ENCODE results near the gene CCDC7.
"Not testable (repeated sequence)": the region's sequence is repeated elsewhere in the genome, so short reads cannot be mapped to it uniquely, and the experiment has no call there.

Gene CCDC7

GRCh38 chr10:32901815-32902214 is 455.9 kb downstream of the CCDC7 start:
- TF ChIP-seq, protein P1, sequence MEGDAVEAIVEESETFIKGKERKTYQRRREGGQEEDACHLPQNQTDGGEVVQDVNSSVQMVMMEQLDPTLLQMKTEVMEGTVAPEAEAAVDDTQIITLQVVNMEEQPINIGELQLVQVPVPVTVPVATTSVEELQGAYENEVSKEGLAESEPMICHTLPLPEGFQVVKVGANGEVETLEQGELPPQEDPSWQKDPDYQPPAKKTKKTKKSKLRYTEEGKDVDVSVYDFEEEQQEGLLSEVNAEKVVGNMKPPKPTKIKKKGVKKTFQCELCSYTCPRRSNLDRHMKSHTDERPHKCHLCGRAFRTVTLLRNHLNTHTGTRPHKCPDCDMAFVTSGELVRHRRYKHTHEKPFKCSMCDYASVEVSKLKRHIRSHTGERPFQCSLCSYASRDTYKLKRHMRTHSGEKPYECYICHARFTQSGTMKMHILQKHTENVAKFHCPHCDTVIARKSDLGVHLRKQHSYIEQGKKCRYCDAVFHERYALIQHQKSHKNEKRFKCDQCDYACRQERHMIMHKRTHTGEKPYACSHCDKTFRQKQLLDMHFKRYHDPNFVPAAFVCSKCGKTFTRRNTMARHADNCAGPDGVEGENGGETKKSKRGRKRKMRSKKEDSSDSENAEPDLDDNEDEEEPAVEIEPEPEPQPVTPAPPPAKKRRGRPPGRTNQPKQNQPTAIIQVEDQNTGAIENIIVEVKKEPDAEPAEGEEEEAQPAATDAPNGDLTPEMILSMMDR (conservative IDR thresholded peaks at IDR 0.05; ENCODE audit: control insufficient read depth, insufficient read depth, low read depth, low read length) = no peak

DNA sequence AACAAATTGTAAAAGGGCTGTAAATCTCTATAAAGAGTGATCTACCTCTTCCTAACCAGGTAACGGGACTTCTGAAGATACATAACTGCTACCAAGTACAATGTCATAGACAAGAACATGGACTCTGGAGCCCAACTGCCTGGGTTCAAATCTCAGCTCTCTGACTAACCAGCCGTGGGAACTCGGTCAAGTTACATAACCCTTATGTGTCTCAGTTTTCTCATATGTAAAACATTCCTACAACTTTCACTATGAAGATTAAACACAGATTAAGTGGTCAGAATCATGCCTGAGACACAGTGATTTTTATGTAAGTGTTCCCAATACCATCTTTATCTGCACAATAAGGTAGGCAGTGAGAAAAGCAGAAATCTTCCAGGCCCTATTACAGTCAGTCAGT is 459.5 kb downstream of the CCDC7 start:
- TF ChIP-seq, protein P1 (conservative IDR thresholded peaks at IDR 0.05; ENCODE audit: control insufficient read depth, insufficient read depth, low read depth, low read length) = no peak
- no peak overlapping the region for H3K4me3 ChIP-seq (ENCODE audit: control insufficient read depth, low read depth, low read length)
- peak; percentile 19 for DNase-seq (ENCODE audit: low read depth)

More at GRCh38 chr10:32901815-32902214, 455.9 kb downstream of the CCDC7 start:
- DNase-seq (ENCODE audit: low read depth) = no peak
- H3K4me3 ChIP-seq (ENCODE audit: control insufficient read depth, low read depth, low read length) = no peak overlapping the region

GRCh38 chr10:32906595-32906994 is 460.7 kb downstream of the CCDC7 start:
- no peak for DNase-seq (ENCODE audit: low read depth)
- H3K4me3 ChIP-seq (ENCODE audit: control insufficient read depth, low read depth, low read length) = no peak overlapping the region
- TF ChIP-seq, protein P1 (conservative IDR thresholded peaks at IDR 0.05; ENCODE audit: control insufficient read depth, insufficient read depth, low read depth, low read length) = no peak

GRCh38 chr10:32909456-32909855 is 463.5 kb downstream of the CCDC7 start:
- peak; percentile 36 for DNase-seq (ENCODE audit: low read depth)
- TF ChIP-seq, protein P1 (conservative IDR thresholded peaks at IDR 0.05; ENCODE audit: control insufficient read depth, insufficient read depth, low read depth, low read length) = no peak
- H3K4me3 ChIP-seq (ENCODE audit: control insufficient read depth, low read depth, low read length) = no peak overlapping the region

- not testable (repeated sequence) for H3K4me3 ChIP-seq (ENCODE audit: control insufficient read depth, low read depth, low read length); DNase-seq (ENCODE audit: low read depth)
Observed at GRCh38 chr10:32909970-32910369, 464.0 kb downstream of the CCDC7 start.

- no peak overlapping the region for H3K4me3 ChIP-seq (ENCODE audit: control insufficient read depth, low read depth, low read length)
- TF ChIP-seq, protein P1 (conservative IDR thresholded peaks at IDR 0.05; ENCODE audit: control insufficient read depth, insufficient read depth, low read depth, low read length) = no peak
- no peak for DNase-seq (ENCODE audit: low read depth)
Observed at GRCh38 chr10:32911285-32912016, 465.5 kb downstream of the CCDC7 start.

DNA sequence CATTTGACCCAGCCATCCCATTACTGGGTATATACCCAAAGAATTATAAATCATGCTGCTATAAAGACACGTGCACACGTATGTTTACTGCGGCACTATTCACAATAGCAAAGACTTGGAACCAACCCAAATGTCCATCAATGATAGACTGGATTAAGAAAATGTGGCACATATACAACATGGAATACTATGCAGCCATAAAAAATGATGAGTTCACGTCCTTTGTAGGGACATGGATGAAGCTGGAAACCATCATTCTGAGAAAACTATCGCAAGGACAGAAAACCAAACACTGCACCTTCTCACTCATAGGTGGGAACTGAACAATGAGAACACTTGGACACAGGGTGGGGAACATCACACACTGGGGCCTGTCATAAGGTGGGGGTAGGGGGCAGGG is 471.9 kb downstream of the CCDC7 start:
- H3K4me3 ChIP-seq (ENCODE audit: control insufficient read depth, low read depth, low read length); DNase-seq (ENCODE audit: low read depth): not testable (repeated sequence)

DNA sequence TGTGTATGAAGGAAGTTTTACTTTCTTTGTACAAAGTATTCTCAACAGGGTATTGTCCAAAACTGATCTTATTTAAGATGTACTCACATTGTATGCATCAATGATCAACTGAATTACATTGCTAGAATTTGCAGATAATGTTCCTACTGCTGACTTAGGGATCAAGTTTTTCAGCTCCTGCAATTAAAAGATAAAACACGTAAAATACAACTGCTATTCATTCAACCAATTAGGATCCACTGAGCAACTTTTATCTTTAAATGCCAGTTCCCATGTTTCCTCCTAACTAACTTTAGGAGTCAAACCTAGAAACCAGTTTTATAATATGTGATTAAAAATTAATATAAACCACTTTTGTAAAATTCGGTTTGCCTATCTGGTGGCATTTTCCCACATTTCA is 476.2 kb downstream of the CCDC7 start:
- TF ChIP-seq, protein P1 (conservative IDR thresholded peaks at IDR 0.05; ENCODE audit: control insufficient read depth, insufficient read depth, low read depth, low read length) = no peak

More for the DNA sequence above, 476.2 kb downstream of the CCDC7 start:
- DNase-seq (ENCODE audit: low read depth) = no peak
- H3K4me3 ChIP-seq (ENCODE audit: control insufficient read depth, low read depth, low read length) = no peak overlapping the region

Measured in fibroblast of mammary gland (primary cell).